Endothelial cell (in vitro differentiated cells): ENCODE data around the gene MYBL2. TPM values are rescaled to one million over a fixed set of nuclear protein-coding genes. Genes with fewer than 3 reads are reported as not detected.

Source experiments
- DNase-seq: peaks from one replicate; pipeline ENCODE4 v3.0.0; 2021; ENCODE audit warnings: low spot score
- H3K27ac Mint-ChIP-seq: one replicate; pipeline ENCODE4 v1.8.0; 2021; ENCODE audit warnings: mixed read lengths, inconsistent platforms; ENCODE audit not compliant: unreplicated experiment
- H3K27me3 Mint-ChIP-seq: one replicate; pipeline ENCODE4 v1.8.0; 2021; ENCODE audit warnings: mild to moderate bottlenecking, moderate library complexity, mixed read lengths, inconsistent platforms; ENCODE audit not compliant: unreplicated experiment
- H3K36me3 Mint-ChIP-seq: one replicate; pipeline ENCODE4 v1.8.0; 2021; ENCODE audit warnings: mild to moderate bottlenecking, low read depth, mixed read lengths, inconsistent platforms; ENCODE audit not compliant: unreplicated experiment
- H3K4me1 Mint-ChIP-seq: one replicate; pipeline ENCODE4 v1.8.0; 2021; ENCODE audit warnings: mild to moderate bottlenecking, mixed read lengths, inconsistent platforms; ENCODE audit not compliant: unreplicated experiment
- H3K4me3 Mint-ChIP-seq: one replicate; pipeline ENCODE4 v1.8.0; 2021; ENCODE audit warnings: mild to moderate bottlenecking, mixed read lengths, inconsistent platforms; ENCODE audit not compliant: unreplicated experiment
- H3K9me3 Mint-ChIP-seq: one replicate; pipeline ENCODE4 v1.8.0; 2021; ENCODE audit warnings: mixed read lengths, inconsistent platforms; ENCODE audit not compliant: unreplicated experiment
- CTCF ChIP-seq: fragments of 200-600 bp; sonication (generic); IDR thresholded peaks from one replicate; pipeline ENCODE4 v1.5.0; 2021; ENCODE audit warnings: antibody characterized with exemption; ENCODE audit not compliant: unreplicated experiment
- total RNA-seq: library from RNA; stranded (reverse); fragmentation: NEBNext Ultra II Directional; extraction: Animal tissue kit (Norgen Biotek cat#: 25700); gene quantifications from one replicate; pipeline ENCODE4 v1.2.1, GENCODE V29; 2021; ENCODE audit not compliant: unreplicated experiment

The MYBL2 gene
- total RNA-seq, 1 donor from 2014 or later = 20.8 TPM

DNA sequence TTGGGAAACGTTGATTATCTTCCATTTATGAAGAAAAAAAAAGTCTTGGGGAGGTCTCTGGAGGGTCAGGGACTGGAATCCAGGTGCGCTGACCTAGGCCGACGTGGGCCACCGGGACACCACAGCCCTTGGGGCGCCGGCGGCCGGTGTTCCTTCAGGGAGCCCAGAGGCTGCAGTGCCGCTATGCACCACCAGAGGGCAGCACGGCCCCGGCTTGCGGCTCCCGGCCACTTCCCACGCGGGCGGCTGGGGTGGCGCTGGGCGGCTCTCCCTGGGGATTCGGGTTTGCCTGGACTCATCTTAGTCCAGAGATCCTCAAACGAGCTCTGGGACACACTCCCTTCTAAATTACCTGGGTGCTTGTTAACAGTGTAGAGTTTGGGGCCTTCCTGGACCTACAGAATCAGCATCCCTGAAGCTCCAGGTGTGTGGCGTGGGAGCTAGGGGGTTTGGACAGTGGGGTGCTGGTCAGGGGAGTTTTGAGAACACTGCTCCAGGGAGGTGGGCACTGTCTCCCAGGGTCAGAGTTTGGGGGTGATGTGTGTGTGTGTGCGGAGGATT is 82.9 kb downstream of the MYBL2 start:
- Mint-ChIP-seq H3K27me3 (peaks cover 5% of the 10 kb centered on the region), H3K4me3 (no peak overlapping the region), H3K36me3 (no peaks in the 10 kb centered on the region), H3K4me1 (peaks cover 6% of the 10 kb centered on the region), H3K9me3 (no peaks in the 10 kb centered on the region), H3K27ac (no peak overlapping the region)
- peak; percentile 94 for DNase-seq
- TF ChIP-seq CTCF = peak; percentile 99

- no peak for TF ChIP-seq CTCF
- Mint-ChIP-seq H3K4me1 (peaks cover 6% of the 10 kb centered on the region), H3K36me3 (no peaks in the 10 kb centered on the region), H3K4me3 (no peak overlapping the region), H3K27me3 (peaks cover 5% of the 10 kb centered on the region), H3K9me3 (no peaks in the 10 kb centered on the region), H3K27ac (no peak overlapping the region)
- DNase-seq = no peak
Observed at GRCh38 chr20:43750774-43751166, 83.9 kb downstream of the MYBL2 start.

DNA sequence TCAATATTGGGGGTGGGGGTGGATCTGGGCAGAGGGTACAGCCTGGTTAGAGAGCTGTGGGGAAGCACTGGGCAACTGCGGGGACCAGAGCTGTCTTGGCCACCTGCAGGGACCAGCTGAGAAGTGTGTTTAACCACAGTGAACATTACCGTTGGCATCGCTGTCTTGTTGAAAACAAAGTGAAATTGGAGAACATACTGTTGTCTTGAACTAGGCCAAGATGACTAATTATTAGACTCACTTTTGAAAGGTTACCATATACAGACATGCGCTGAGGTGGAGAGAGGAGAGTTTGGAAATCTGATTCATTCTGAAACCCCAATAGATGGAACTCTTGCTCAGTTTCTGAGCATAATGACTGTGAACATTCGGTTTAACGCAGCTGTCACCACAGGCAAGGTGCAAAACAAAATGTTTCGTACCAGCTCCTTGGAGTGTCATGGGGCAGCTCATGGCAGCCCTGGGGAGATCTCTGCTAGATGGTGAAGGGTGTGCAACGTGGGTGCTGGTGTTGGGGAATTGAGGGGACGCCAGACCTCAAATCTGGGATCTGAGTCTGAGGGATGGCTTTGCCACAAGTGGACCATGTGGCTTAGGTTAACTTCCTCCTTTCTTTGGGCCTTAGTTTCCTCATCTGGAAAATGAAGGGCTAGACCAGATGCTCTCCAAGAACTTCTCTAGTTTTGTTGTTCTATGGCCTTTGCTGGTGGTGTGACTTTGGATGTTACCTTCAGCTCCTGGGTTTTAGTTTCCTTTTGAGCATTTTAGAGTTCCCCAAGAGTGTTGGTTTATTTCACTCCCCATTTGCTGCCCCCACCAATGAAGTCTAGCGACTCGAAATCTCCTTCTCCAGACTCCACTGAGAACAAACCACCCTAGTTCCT is 84.5 kb downstream of the MYBL2 start:
- Mint-ChIP-seq H3K4me1 (peaks cover 6% of the 10 kb centered on the region), H3K36me3 (no peaks in the 10 kb centered on the region)
- DNase-seq = no peak

GRCh38 chr20:43752051-43752360 is 85.1 kb downstream of the MYBL2 start:
- Mint-ChIP-seq H3K27ac (no peak overlapping the region), H3K9me3 (no peaks in the 10 kb centered on the region), H3K36me3 (no peaks in the 10 kb centered on the region), H3K4me1 (peaks cover 6% of the 10 kb centered on the region), H3K4me3 (no peak overlapping the region), H3K27me3 (peaks cover 5% of the 10 kb centered on the region)
- no peak for DNase-seq
- no peak for TF ChIP-seq CTCF

More for the DNA sequence above, 84.5 kb downstream of the MYBL2 start:
- H3K9me3 Mint-ChIP-seq = no peaks in the 10 kb centered on the region
- no peak overlapping the region for H3K27ac Mint-ChIP-seq
- no peak for TF ChIP-seq CTCF
- no peak overlapping the region for H3K4me3 Mint-ChIP-seq
- H3K27me3 Mint-ChIP-seq = peaks cover 5% of the 10 kb centered on the region

DNA sequence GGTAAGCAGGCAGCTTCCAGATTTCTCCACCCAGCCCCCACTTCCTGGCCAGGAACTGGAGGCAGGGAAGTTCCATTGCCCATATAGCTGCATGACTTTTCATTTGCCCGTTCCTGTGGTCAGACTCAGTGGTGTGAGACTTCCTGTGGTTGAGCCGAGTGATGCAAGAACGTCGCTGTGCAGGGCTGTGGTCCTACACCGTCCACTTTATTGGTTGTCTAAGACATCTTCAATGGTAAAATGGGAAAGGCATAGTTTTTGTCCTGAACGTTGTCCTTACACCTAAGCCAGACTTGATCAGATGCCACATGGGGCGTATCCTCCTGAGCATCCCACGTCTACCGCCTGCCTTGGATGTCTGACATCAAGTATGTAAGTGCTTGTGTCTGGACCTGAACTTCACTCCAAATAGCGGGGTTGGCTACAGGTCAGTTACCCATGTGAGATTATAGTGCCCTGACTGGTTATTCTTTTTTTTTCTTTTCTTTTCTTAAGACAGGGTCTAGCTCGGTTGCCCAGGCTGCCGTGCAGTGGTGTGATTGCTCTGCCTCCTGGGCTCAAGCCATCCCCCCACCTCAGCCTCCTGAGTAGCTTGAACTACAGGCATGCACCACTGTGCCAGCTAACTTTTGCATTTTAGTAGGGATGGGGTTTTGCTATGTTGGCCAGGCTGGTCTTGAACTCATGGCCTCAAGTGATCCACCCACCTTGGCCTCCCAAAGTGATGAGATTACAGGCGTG is 85.8 kb downstream of the MYBL2 start:
- no peak overlapping the region for H3K4me3 Mint-ChIP-seq
- H3K27me3 Mint-ChIP-seq = peaks cover 5% of the 10 kb centered on the region
- H3K4me1 Mint-ChIP-seq = peaks cover 6% of the 10 kb centered on the region
- no peaks in the 10 kb centered on the region for H3K36me3 Mint-ChIP-seq
- H3K27ac Mint-ChIP-seq = no peak overlapping the region
- TF ChIP-seq CTCF = no peak
- no peak for DNase-seq
- H3K9me3 Mint-ChIP-seq = no peaks in the 10 kb centered on the region
